GM23338 (cell line): Measurements from ENCODE around the gene ARHGEF28. TPM values are rescaled to one million over a fixed set of nuclear protein-coding genes. Genes with fewer than 3 reads are reported as not detected.

Experiments
- ATAC-seq: fragments of 200-7000 bp; cut with Tn5 transposase; 3 replicates; pipeline ENCODE4 v1.9.1; 2020
- DNase-seq: peaks from one replicate; pipeline ENCODE4 v3.0.0-alpha.2; 2015; ENCODE audit warnings: low spot score
- H2AFZ ChIP-seq: fragments of 200-600 bp; sonication (generic); 2 replicates; pipeline ENCODE4 v1.8.0; 2016; ENCODE audit warnings: antibody characterized with exemption, mild to moderate bottlenecking, moderate library complexity
- H3F3A ChIP-seq: fragments of 200-600 bp; sonication (generic); replicated peaks from 2 replicates; pipeline ENCODE4 v1.8.0; 2017; ENCODE audit warnings: antibody characterized with exemption, mixed run types, low read depth
- H3K27ac ChIP-seq: fragments of 200-600 bp; sonication (generic); 2 replicates; pipeline ENCODE4 v1.6.1; 2016; ENCODE audit warnings: low read depth
- H3K27me3 ChIP-seq: fragments of 200-600 bp; sonication (generic); 2 replicates; pipeline ENCODE4 v1.8.0; 2016; ENCODE audit warnings: mild to moderate bottlenecking, mixed run types, moderate library complexity; ENCODE audit not compliant: insufficient read depth
- H3K36me3 ChIP-seq: fragments of 200-600 bp; sonication (generic); 2 replicates; pipeline ENCODE4 v1.8.0; 2016; ENCODE audit warnings: mild to moderate bottlenecking; ENCODE audit not compliant: insufficient read depth
- H3K4me1 ChIP-seq: fragments of 200-600 bp; sonication (generic); 2 replicates; pipeline ENCODE4 v1.8.0; 2016; ENCODE audit warnings: mild to moderate bottlenecking, moderate library complexity; ENCODE audit not compliant: insufficient read depth
- H3K4me2 ChIP-seq: fragments of 200-600 bp; sonication (generic); 2 replicates; pipeline ENCODE4 v1.7.1; 2017; ENCODE audit warnings: mixed run types
- H3K4me3 ChIP-seq: fragments of 200-600 bp; sonication (generic); 2 replicates; pipeline ENCODE4 v1.6.1; 2016; ENCODE audit warnings: mixed run types
- H3K79me2 ChIP-seq: fragments of 200-600 bp; sonication (generic); replicated peaks from 2 replicates; pipeline ENCODE4 v1.8.0; 2017; ENCODE audit warnings: mild to moderate bottlenecking; ENCODE audit not compliant: insufficient read depth
- H3K9me2 ChIP-seq: fragments of 200-600 bp; sonication (generic); 2 replicates; pipeline ENCODE4 v1.8.0; 2017; ENCODE audit not compliant: insufficient read depth
- H4K20me1 ChIP-seq: fragments of 200-600 bp; sonication (generic); replicated peaks from 2 replicates; pipeline ENCODE4 v1.8.0; 2017; ENCODE audit warnings: mild to moderate bottlenecking; ENCODE audit not compliant: insufficient read depth
- H3K27ac Mint-ChIP-seq: 2 replicates; pipeline ENCODE4 v1.8.0; 2020; ENCODE audit warnings: inconsistent platforms, mild to moderate bottlenecking, moderate library complexity, mixed read lengths
- H3K27me3 Mint-ChIP-seq: 3 replicates; pipeline ENCODE4 v1.8.0; 2022; ENCODE audit warnings: low read depth, mild to moderate bottlenecking, moderate library complexity, mixed read lengths, inconsistent platforms; ENCODE audit not compliant: insufficient read depth, poor library complexity
- H3K36me3 Mint-ChIP-seq: 3 replicates; pipeline ENCODE4 v1.8.0; 2021; ENCODE audit warnings: low read depth, mild to moderate bottlenecking, inconsistent platforms, moderate library complexity, mixed read lengths
- H3K4me1 Mint-ChIP-seq: 3 replicates; pipeline ENCODE4 v1.8.0; 2020; ENCODE audit warnings: mild to moderate bottlenecking, inconsistent platforms, mixed read lengths
- H3K4me3 Mint-ChIP-seq: 3 replicates; pipeline ENCODE4 v1.8.0; 2021; ENCODE audit warnings: moderate library complexity, mild to moderate bottlenecking, inconsistent platforms, mixed read lengths
- H3K9me3 Mint-ChIP-seq: 3 replicates; pipeline ENCODE4 v1.8.0; 2020; ENCODE audit warnings: moderate library complexity, mild to moderate bottlenecking, inconsistent platforms, mixed read lengths
- CREB1 ChIP-seq: fragments of 250-450 bp; sonication (Bioruptor Pico); IDR thresholded peaks from 2 replicates; pipeline ENCODE4 v1.5.0; 2020; ENCODE audit warnings: low read depth, mild to moderate bottlenecking, moderate library complexity
- EZH2phosphoT487 ChIP-seq: fragments of 200-600 bp; sonication (generic); IDR thresholded peaks from one replicate; pipeline ENCODE4 v1.8.1; 2018; ENCODE audit warnings: antibody characterized with exemption; ENCODE audit not compliant: unreplicated experiment
- JUNB ChIP-seq: IDR thresholded peaks from one replicate; pipeline ENCODE4 v1.6.1; 2016; ENCODE audit warnings: antibody characterized with exemption; ENCODE audit not compliant: unreplicated experiment
- NANOG ChIP-seq: IDR thresholded peaks from 2 replicates; pipeline ENCODE4 v1.6.1; 2016; ENCODE audit warnings: antibody characterized with exemption, borderline replicate concordance
- POLR2AphosphoS5 ChIP-seq: IDR thresholded peaks from 2 replicates; pipeline ENCODE4 v1.6.1; 2016; ENCODE audit warnings: antibody characterized with exemption, low read depth
- REST ChIP-seq: IDR thresholded peaks from one replicate; pipeline ENCODE4 v1.6.1; 2018; ENCODE audit warnings: antibody characterized with exemption; ENCODE audit not compliant: unreplicated experiment
- ZNF114 ChIP-seq: fragments of 250-450 bp; sonication (Bioruptor Pico); IDR thresholded peaks from 2 replicates; pipeline ENCODE4 v1.5.0; 2020; ENCODE audit warnings: mild to moderate bottlenecking, moderate library complexity
- ZNF331 ChIP-seq: fragments of 250-450 bp; sonication (Bioruptor Pico); IDR thresholded peaks from 2 replicates; pipeline ENCODE4 v1.5.0; 2020; ENCODE audit warnings: low read depth, mild to moderate bottlenecking, moderate library complexity
- ZNF462 ChIP-seq: fragments of 250-450 bp; sonication (Bioruptor Pico); IDR thresholded peaks from 2 replicates; pipeline ENCODE4 v1.5.0; 2020; ENCODE audit warnings: mild to moderate bottlenecking, moderate library complexity
- polyA plus RNA-seq: library from polyadenylated mRNA; unstranded; fragments of >200 nt; fragmentation: Nextera tagmentation; extraction: Ambion mirVana; gene quantifications from 2 replicates; pipeline ENCODE4 v1.2.1, GENCODE V29; 2016
- total RNA-seq: library from RNA; depleted of rRNA; stranded (reverse); fragments of >200 nt; shearing (Covaris generic); gene quantifications from 2 replicates; pipeline ENCODE4 v1.2.3, GENCODE V29; 2014

ARHGEF28 gene
- total and polyA plus RNA-seq, 2 experiments from 2014 or later, result 0.39 to 1.0 TPM

- Mint-ChIP-seq H3K27me3 (peaks cover 2% of the 10 kb centered on the region), H3K9me3 (no peaks in the 10 kb centered on the region), H3K36me3 (no peaks in the 10 kb centered on the region), H3K27ac (no peak overlapping the region), H3K4me3 (no peak overlapping the region), H3K4me1 (no peaks in the 10 kb centered on the region)
- Histone ChIP-seq H3K79me2 (no peaks in the 10 kb centered on the region), H3K27me3 (no peaks in the 10 kb centered on the region), H4K20me1 (no peaks in the 10 kb centered on the region), H3F3A (no peaks in the 10 kb centered on the region), H3K4me3 (no peak overlapping the region), H3K27ac (no peak overlapping the region), H3K4me1 (no peaks in the 10 kb centered on the region), H2AFZ (no peak overlapping the region), H3K9me2 (no peaks in the 10 kb centered on the region), H3K36me3 (no peaks in the 10 kb centered on the region), H3K4me2 (no peak overlapping the region)
- no peak for ATAC-seq
- no peak for TF ChIP-seq REST
- DNase-seq, result no peak
Observed at GRCh38 chr5:73979321-73979720, 353.3 kb downstream of the ARHGEF28 start.

- no peaks in the 10 kb centered on the region for H3K4me1 Mint-ChIP-seq
- Histone ChIP-seq H3K4me2 (no peak overlapping the region), H3K27ac (no peak overlapping the region), H3K27me3 (no peaks in the 10 kb centered on the region), H4K20me1 (no peaks in the 10 kb centered on the region), H3K4me3 (no peak overlapping the region), H3K36me3 (no peaks in the 10 kb centered on the region), H3K9me2 (0 out of 2 replicates have a peak, but pooled peaks cover 2% of the 10 kb centered on the region), H2AFZ (no peak overlapping the region), H3K79me2 (no peaks in the 10 kb centered on the region), H3K4me1 (no peaks in the 10 kb centered on the region), H3F3A (no peaks in the 10 kb centered on the region)
- H3K9me3 Mint-ChIP-seq, result no peaks in the 10 kb centered on the region
- H3K4me3 Mint-ChIP-seq, result no peak overlapping the region
- no peaks in the 10 kb centered on the region for H3K36me3 Mint-ChIP-seq
- ATAC-seq (no peak), DNase-seq (no peak)
- H3K27me3 Mint-ChIP-seq, result peaks cover 2% of the 10 kb centered on the region
- H3K27ac Mint-ChIP-seq, result no peak overlapping the region
- TF ChIP-seq NANOG (no peak), POLR2AphosphoS5 (no peak), ZNF462 (CRISPR knock-in tag) (no peak), ZNF114 (CRISPR knock-in tag) (no peak), CREB1 (CRISPR knock-in tag) (no peak), JUNB (no peak), ZNF331 (no peak), EZH2phosphoT487 (no peak)
Observed at GRCh38 chr5:73981704-73982103, 355.7 kb downstream of the ARHGEF28 start.
